GM18499 (cell line): ENCODE data around the gene TREML2.
"Not testable (repeated sequence)": the region's sequence is repeated elsewhere in the genome, so short reads cannot be mapped to it uniquely, and the experiment has no call there.

Experiments used
- ATAC-seq: cut with Tn5 transposase; IDR thresholded peaks from one replicate; pipeline ENCODE4 v1.9.1; 2021; ENCODE audit warnings: moderate number of reproducible peaks; ENCODE audit not compliant: insufficient read depth, unreplicated experiment

Gene TREML2, protein sequence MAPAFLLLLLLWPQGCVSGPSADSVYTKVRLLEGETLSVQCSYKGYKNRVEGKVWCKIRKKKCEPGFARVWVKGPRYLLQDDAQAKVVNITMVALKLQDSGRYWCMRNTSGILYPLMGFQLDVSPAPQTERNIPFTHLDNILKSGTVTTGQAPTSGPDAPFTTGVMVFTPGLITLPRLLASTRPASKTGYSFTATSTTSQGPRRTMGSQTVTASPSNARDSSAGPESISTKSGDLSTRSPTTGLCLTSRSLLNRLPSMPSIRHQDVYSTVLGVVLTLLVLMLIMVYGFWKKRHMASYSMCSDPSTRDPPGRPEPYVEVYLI

DNA sequence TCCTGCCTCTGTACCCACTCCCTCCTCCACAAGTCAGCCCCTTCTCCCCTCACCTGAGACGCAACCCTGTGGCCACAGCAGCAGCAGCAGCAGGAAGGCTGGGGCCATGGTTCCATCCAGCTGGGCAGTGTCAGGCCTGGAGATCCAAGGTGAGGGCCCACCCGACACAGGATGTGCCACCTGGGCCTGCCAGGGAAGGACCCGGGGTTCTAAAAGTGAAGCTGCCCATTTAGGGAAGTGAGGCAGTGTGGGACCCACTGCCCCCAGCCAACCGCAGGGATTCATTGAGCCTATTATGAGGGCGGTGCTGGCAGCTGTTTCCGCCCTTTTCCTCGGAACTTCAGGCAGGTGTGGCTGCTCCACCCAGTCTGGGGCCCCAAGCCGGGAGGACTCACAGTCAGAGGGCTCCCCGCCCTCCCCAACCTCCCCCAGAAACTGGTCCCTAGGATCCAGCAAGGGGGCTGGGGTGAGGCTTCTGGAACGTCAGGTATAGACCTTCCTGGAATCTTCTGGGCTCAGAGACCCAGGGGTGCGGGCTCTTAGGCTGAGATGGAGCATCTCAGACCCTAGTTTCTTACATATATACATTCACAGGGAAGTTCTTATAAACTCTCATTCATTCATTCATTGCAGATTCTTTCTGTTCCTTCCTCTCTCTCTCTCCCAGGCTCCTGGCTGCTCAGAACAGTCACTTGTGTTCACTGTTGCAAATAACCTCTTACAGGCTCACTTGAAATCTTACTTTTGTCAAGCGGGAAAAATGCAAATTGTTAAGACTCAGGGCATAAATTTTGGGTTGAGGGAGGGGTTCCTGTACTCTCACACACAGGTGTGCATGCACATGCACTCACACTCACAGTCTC is at the start of gene TREML2:
TSS of gene TREML2 (minus strand) at position 249 of the 863 bp plus-strand sequence. CDS start at position 108, 141 bp downstream.
- ATAC-seq: no peak

DNA sequence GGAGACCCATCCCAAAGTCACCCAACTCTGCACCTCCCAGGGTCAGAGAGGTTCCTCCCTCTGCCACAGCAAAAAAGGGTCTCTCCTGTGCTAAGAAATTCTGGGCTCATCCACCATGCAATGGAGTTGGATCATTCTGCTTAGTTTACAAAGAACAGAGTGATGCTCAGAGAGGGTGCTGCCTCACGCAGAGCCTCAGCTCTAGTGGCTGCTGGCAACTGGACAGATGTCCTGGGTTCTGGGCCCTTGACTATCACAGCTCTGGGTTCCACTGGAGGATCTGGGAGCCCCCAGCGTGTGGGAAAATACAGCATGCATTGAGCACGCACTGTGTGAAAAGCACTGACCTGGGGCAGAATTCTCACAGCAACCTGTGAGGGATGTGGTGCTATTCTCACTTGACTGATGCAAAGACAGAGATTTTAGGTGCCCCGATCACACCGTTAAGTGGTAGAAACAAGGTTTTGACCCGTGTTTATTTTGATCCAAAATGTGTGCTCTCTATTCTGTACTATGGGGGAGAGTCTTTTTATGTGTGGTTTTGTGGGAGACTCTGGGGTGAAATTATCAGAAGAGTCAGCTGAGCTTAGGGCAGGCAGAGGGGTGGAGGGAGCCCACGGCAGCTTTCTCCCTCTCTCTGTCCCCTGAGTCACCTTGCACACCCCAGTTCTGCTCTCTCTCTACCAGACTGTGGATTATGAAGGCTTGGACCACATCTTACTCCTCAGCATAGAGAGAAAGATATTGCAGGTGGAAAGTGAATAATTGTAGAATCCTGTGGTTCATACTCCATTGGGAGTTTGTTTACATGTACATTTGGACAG is 47.1 kb upstream of the TREML2 start:
- ATAC-seq: no peak

DNA sequence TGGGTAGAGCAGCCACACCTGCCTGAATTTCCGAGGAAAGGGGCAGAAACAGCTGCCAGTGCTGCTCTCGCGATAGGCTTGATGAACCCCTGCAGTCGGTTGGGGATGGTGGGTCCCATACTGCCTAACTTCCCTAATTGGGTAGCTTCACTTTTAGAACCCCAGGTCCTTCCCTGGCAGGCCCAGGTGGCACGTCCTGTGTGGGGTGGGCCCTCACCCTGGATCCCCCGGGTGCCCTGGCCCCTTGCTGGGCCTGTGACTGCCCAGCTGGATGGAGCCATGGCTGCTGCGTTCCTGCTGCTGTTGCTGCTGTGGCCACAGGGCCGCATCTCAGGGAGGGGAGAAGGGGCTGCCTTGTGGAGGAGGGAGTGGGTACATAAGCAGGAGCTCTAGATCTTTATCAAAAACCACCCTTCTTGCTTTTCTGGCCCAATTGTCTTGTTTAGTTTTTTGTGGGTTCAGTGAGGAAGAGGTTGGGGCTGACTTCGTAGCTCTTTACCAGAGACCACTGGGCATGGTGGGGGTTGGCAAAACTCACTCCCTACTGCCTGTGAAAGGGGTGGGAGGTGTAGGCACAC is 46.4 kb upstream of the TREML2 start:
- ATAC-seq: no peak

DNA sequence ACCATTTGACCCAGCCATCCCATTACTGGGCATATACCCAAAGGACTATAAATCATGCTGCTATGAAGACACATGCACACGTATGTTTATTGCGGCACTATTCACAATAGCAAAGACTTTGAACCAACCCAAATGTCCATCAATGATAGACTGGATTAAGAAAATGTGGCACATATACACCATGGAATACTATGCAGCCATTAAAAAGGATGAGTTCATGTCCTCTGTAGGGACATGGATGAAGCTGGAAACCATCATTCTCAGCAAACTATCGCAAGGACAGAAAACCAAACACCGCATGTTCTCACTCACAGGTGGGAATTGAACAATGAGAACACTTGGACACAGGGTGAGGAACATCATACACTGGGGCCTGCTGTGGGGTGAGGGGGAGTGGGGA is 45.6 kb upstream of the TREML2 start:
- not testable (repeated sequence) for ATAC-seq

DNA sequence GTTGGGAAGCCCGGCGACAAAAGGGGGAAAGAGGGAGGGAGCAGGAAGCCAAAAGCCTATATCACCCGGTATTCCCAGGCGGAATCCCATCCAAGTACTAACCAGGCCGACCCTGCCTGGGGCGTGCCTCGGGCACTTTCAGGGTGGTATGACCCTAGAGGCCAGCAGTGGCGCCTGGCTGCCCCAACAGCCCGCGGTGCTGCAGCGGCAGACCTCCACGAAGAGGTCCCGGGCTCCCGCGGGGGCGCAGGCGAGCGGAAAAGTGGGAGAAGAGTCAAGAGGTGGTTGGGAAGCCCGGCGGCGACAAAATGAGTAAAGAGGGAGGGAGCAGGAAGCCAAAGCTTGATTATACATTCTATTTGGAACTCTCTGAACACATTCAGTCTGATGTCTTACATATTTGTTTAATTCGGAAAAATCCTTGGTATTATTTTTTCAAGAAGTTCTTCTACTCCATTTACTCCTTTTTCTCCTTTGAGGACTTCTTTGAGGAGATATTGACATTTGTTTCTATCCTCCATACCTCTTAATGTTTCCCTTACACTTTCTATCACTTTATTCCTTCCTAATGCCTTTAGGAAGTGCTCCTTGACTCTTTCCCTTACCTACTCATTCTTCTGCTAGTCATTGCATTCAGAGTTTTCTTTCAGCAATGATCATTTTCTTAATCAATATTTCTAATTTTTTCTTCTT is 38.7 kb upstream of the TREML2 start:
- no peak for ATAC-seq

DNA sequence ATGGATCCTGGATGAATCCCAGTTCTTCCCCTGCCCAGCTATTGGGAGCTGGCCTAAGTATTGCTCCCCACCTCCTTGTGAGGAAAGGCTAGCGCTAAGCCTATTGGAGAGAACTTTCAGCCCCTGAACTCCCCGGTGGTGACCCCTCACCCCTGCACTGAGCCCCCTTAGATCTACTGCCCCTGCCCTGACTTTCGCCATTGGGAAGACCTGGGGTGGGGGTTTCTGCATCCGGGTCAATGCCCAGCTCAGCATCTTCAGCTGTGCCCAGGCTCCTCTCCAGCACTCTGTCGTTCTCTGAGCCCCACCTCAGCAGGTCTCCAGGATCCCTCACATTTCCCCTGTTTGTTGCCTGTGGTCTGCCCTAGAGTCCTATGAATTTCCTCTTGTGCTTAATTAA is 36.2 kb upstream of the TREML2 start:
- ATAC-seq: no peak

DNA sequence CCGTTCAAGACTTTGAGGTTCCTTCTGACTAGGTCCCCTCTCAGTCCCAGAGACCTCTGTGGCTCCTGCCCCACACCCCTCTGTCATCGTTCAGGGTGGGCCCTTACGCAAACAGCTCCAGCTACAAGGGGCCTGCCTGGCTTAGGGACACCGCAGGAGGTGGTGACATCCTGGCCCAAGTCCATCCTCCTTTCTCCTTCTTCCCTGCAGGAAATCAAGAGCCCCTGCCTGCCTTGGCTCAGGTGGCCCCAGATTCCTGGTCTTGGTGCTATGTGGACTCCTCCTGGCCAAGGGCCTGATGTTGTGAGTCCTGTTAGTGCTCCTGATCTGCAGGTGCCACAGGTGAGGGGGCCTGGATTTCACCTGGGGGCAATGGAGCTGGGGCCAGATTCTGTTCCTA is 35.3 kb upstream of the TREML2 start:
- ATAC-seq: no peak

DNA sequence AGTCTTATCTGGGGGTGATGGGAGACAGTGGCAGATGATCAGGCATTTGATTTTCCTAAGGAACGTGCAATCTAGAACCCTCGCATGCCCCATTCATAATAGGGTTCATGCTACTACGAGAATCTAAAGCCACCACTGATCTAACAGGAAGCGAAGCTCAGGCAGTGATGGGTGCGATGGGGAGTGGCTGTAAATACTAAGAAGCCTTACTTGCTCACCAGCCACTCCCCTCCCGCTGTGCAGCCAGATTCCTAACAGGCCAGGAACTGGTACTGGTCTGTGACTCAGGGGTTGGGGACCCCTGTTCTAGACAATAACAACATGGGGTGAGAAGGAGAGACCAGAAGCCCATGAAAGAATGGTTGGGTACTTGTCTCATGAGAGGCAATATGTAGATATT is 31.7 kb upstream of the TREML2 start:
- ATAC-seq: no peak

DNA sequence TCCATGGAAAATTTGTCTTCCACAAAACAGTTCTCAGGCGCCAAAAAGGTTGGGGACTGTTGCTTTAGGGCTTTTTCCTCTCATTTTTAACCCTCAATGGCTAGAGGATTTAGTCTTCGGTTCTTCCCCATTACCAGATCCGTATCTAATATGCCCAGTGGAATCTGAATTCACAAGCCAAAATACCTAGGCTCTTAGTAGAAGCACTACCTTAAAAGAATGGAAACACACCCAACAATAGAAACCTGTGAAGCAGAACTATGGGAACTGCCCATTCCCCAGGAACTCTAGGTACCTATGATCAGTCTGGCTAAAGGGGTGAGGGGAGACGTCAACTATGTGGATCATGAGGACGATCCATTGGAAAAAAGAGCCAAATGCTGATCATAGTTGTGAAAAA is 30.3 kb upstream of the TREML2 start:
- no peak for ATAC-seq

DNA sequence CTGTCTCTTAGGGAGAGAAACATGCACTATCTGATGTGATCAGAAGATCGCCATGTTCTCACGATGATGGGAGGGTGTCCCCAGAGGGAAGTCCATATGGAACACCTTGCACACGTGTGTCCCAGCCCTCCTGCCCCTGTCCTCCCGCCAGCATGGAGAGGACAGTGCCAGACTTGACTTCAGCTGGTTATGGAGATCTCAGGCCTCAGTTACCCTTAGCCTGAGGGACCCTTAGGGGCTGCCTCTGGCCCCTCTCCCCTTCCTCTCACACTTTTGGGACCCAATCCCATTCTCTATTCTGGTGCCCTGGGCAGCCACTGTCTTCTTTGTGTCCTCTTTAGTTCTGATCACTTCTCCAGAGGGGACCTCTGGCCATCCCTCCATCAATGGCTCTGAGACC is 28.8 kb upstream of the TREML2 start:
- no peak for ATAC-seq

DNA sequence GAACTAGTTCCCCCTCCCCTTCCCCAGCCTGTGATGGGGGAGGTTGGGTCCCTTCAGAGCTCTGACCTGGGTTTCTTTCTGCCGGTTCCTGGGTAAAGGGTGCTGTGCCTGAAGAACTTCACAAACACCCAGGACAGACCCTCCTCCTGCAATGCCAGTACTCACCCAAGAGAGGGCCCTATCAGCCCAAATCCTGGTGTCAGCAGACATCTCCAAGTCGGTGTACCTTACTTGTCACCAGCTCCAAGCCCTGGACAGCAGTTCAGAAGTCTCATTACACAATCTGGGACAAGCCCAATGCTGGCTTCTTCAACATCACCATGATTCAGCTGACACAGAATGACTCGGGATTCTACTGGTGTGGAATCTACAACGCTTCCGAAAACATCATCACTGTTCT is 27.7 kb upstream of the TREML2 start:
- no peak for ATAC-seq

DNA sequence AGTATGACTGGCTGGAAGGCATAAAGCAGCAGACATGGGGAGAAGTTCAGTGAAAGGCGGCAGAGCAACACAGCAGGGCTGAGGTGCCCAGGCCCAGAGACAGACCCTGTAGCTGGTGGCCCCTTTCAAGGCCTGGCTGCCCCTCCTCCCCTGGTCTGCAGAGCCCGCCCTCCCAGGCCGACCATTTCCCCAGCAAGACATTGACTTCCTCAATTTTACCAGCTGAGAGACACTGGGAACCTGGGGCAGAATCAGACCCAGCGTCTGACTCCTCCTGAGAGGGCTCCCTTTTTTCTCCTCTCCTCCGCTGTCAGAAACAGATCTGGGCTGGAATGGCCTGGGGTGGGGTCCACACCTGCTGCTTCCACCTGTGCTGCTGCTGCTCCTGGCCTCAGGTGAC is 27.1 kb upstream of the TREML2 start, which contains the start of gene TREML4:
TSS of gene TREML4 (plus strand) at position 254 of the 400 bp plus-strand sequence. CDS start at position 333, 79 bp downstream.
- ATAC-seq: no peak

DNA sequence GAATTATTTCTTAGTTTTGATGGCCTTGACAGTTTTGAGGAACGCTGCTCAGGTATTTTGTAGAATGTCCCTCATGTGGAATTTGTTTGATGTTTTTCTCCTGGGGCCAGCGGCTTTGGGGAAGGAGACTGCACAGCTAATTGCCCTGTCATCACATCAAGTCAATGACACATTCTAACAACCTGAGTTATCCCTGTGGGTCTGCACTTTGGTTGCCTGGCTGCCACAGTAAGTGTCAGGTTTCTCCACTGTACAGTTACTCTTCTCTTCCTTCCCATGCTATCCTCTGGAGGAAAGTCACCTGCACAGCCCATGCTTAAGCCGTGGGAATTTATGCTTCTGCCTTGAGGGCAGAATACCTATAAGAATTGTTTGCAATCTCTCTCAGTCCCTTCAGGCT is 25.8 kb upstream of the TREML2 start:
- ATAC-seq: no peak

DNA sequence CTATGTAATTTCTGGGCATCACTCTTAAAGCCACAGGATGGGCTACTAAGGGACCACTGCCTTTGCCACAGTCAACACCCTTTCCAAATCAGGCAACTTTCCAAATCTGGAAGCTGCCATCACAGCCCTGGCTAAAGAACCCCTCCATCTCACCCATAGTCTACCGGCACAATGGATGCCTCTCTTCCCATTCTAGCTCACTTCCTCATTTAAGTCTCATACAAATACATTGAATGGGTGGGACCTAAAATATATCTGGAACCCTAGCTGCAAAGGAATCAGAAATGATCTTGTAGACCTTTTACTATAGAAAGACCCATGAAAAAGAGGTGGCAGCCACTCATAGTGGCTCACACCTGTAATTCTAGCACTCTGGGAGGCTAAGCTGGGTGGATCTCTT is 23.9 kb upstream of the TREML2 start:
- ATAC-seq: no peak

DNA sequence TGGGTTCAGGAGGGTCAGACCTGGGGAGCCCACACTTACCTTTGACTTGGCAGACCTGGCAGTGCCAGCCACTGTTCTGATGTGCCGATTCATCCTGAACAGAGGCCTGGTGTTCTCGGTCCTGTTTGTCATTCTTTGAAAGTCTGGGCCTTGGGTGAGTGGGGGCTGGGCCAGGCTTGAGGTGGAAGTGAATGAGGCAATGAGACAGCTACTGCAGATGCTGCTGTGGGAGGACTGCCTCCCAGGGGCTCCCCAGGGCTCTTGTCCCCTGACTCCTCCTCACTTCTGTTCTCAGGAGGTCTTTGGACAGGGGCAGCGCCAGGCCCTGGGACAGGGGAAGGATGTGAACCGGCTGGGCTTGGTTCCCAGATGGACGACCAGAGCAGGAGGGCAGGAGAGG is 21.6 kb upstream of the TREML2 start:
- no peak for ATAC-seq

DNA sequence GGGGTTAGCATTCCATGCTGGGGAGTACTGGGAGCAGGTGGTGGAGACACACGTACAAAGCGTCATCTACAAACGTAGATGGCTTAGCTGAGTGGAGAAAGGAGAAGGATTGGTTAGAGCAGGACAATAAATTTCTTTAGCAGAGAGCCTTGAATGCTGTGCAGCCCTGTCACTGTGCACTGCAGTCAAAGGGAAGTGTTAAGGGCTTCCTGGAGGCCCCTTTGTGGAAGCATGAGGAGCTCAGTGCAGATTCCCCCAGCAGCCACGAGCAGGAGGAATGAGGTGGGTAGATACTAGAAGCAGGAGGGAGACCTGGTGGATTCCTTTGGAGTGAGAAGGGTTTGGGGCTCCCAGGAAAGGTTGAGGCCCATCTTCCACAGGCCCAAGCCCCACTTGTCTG is 21.1 kb upstream of the TREML2 start:
- ATAC-seq: no peak

DNA sequence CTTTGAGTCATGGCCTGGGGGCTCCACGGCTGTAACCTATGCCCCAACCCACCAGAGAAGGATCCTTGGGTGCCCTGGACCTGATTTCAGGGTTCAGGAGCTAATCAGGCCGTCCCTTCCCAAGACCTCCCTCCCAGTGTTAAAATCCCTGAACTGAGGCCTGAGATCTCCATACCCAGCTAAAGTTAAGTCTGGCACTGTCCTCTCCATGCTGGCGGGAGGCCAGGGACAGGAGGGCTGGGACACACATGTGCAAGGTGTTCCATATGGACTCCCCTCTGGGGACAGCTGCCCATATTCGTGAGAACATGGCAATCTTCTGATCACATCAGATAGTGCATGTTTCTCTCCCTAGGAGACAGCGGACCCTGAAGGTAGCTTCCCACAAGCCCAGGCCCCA is 15.7 kb upstream of the TREML2 start:
- no peak for ATAC-seq

DNA sequence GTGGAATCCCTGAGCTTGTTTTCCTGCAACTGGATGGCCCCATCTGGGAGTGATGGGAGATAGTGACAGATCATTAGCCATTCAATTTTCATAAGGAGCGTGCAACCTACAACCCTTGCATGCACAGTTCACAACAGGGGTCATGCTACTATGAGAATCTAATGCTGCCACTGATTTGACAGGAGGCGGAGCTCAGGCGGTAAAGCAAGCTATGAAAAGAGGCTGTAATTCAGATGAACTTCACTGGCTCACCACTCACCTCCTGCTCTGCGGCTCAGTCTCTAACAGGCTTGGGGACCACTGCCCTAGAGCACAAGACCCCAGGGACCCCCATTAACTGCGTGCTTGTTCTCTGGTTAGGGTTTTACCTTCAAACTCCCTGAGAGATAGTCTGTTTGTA is 14.8 kb upstream of the TREML2 start:
- no peak for ATAC-seq

DNA sequence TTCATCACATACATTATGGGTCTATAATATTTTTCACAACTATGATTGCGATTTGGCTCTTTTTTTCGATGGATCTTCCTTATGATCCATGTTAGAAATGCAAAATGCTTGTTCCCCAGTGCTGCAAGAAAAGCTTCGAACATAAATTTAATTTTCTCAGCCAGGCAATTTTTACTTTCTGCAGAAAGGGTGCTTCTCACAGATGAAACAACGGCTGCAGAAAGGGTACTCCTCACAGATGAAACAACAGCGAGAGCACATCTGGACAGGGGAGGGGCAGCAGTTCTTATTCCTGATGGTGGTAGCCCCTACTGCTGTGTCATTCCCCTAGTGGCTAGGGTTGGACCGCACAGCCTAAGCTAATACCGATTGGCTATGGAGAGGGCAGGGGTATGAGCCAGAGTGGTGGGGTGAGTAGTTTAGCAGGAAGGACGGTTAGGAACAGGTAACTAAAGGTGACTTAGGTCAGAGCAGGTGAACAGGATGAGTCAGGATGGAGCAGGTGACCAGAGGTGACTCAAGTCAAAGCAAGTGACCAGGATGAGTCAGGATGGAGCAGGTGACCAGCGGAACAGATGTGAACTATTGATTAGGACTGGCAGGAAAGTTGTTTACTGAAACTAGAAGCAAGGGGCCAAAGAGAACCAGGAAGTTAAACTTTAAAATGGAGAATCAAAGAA is 13.8 kb upstream of the TREML2 start:
- no peak for ATAC-seq
